ENCODE measurements around the gene DPH2. TPM values are rescaled to one million over a fixed set of nuclear protein-coding genes. Genes with fewer than 3 reads are reported as not detected.

Gene DPH2
- total RNA-seq, 2 experiments from 2014 or later: 25.2 to 30.5 TPM

GRCh38 chr1:43970502-43970901 is 692 bp downstream of the DPH2 start:
- DNase-seq: no peak
- peak overlapping the region; percentile 86 for H3K4me3 Mint-ChIP-seq
- no peaks in the 10 kb centered on the region for H3K9me3 Mint-ChIP-seq (ENCODE audit: low read depth)
- H3K27me3 Mint-ChIP-seq: no peaks in the 10 kb centered on the region
- H3K4me1 Mint-ChIP-seq: peaks cover 24% of the 10 kb centered on the region
- no peak for ATAC-seq
- POLR2A ChIA-PET: no interaction called here
- peaks cover 30% of the 10 kb centered on the region for H3K36me3 Mint-ChIP-seq (ENCODE audit: low read depth)
- intact Hi-C loops (cut with DNase I, micrococcal nuclease): loop anchor here (5.0 kb wide), 5 partner anchors 323 to 1522 kb away; partner anchors contain the start of genes ELOVL1 (in 1 of the 2), MED8 (in 1 of the 2), SZT2 (in 1 of the 2) and TESK2 (in 1 of the 2)
- CTCF ChIA-PET: interaction anchor here (0.6 to 1.1 kb wide), 4 partner anchors 23 to 264 kb away, joined by 4 to 5 read pairs (median 4); no protein-coding TSS in a partner anchor
- H3K27ac Mint-ChIP-seq: peak overlapping the region; percentile 66

GRCh38 chr1:43970911-43971310 is 1.1 kb downstream of the DPH2 start:
- intact Hi-C loops (cut with DNase I, micrococcal nuclease): loop anchor here (5.0 kb wide), 5 partner anchors 324 to 1521 kb away; partner anchors contain the start of genes ELOVL1 (in 1 of the 2), MED8 (in 1 of the 2), SZT2 (in 1 of the 2) and TESK2 (in 1 of the 2)
- H3K27me3 Mint-ChIP-seq: no peaks in the 10 kb centered on the region
- ATAC-seq (no peak), DNase-seq (no peak)
- ChIA-PET POLR2A (no interaction called here), CTCF (interaction anchor here (0.6 to 1.1 kb wide), 3 partner anchors 24 to 208 kb away, joined by 4 to 5 read pairs (median 5); no protein-coding TSS in a partner anchor)
- H3K36me3 Mint-ChIP-seq (ENCODE audit: low read depth): peaks cover 30% of the 10 kb centered on the region
- no peaks in the 10 kb centered on the region for H3K9me3 Mint-ChIP-seq (ENCODE audit: low read depth)
- peaks cover 26% of the 10 kb centered on the region for H3K4me1 Mint-ChIP-seq
- peak overlapping the region; percentile 66 for H3K27ac Mint-ChIP-seq
- H3K4me3 Mint-ChIP-seq: peak overlapping the region; percentile 86

- ChIA-PET CTCF (interaction anchor here (0.8 to 1.1 kb wide), 2 partner anchors 24 to 208 kb away, joined by 4 to 5 read pairs; no protein-coding TSS in a partner anchor), POLR2A (interaction anchor here (1.3 kb wide), 1 partner anchor 24 kb away, joined by 5 read pairs; no protein-coding TSS in a partner anchor)
- Mint-ChIP-seq H3K36me3 (ENCODE audit: low read depth) (peaks cover 35% of the 10 kb centered on the region), H3K4me1 (peaks cover 32% of the 10 kb centered on the region), H3K27me3 (no peaks in the 10 kb centered on the region), H3K9me3 (ENCODE audit: low read depth) (no peaks in the 10 kb centered on the region), H3K4me3 (peak overlapping the region; percentile 86), H3K27ac (no peak overlapping the region)
- DNase-seq (no peak), ATAC-seq (no peak)
- intact Hi-C loops (cut with DNase I, micrococcal nuclease): loop anchor here (5.0 kb wide), 5 partner anchors 324 to 1521 kb away; partner anchors contain the start of genes ELOVL1 (in 1 of the 2), MED8 (in 1 of the 2), SZT2 (in 1 of the 2) and TESK2 (in 1 of the 2)
Observed at GRCh38 chr1:43971336-43971980, 1.6 kb downstream of the DPH2 start.

GRCh38 chr1:43973981-43974442 is 4.2 kb downstream of the DPH2 start:
- peaks cover 56% of the 10 kb centered on the region for H3K36me3 Mint-ChIP-seq (ENCODE audit: low read depth)
- H3K9me3 Mint-ChIP-seq (ENCODE audit: low read depth): no peaks in the 10 kb centered on the region
- peaks cover 54% of the 10 kb centered on the region for H3K4me1 Mint-ChIP-seq
- peak overlapping the region; percentile 88 for H3K27ac Mint-ChIP-seq
- intact Hi-C loops (cut with DNase I, micrococcal nuclease): loop anchor here (1.0 to 5.0 kb wide), 13 partner anchors 17 to 1518 kb away; partner anchors contain the start of genes CCDC24 (in 2 of the 2), IPO13 (in 2 of the 2), CFAP57 (in 1 of the 2) and EBNA1BP2 (in 1 of the 2)
- DNase-seq (no peak), ATAC-seq (no peak)
- ChIA-PET CTCF (interaction anchor here (0.5 to 1.1 kb wide), 2 partner anchors 25 to 344 kb away, joined by 3 read pairs; no protein-coding TSS in a partner anchor), POLR2A (no interaction called here)
- peak overlapping the region; percentile 81 for H3K4me3 Mint-ChIP-seq
- H3K27me3 Mint-ChIP-seq: no peaks in the 10 kb centered on the region

GRCh38 chr1:43974443-43975248 is 4.8 kb downstream of the DPH2 start, which contains the start of gene ATP6V0B:
Gene ATP6V0B (plus strand): TSS chr1:43974960. CDS start chr1:43975041, 81 bp downstream.
- intact Hi-C loops (cut with DNase I, micrococcal nuclease): loop anchor here (1.0 to 5.0 kb wide), 15 partner anchors 16 to 1518 kb away; partner anchors contain the start of genes CCDC24 (in 2 of the 2), IPO13 (in 2 of the 2), CFAP57 (in 1 of the 2) and DMAP1 (in 1 of the 2)
- ATAC-seq: peak; percentile 76
- peak; percentile 99 for DNase-seq
- Mint-ChIP-seq H3K4me1 (peaks cover 48% of the 10 kb centered on the region), H3K9me3 (ENCODE audit: low read depth) (no peaks in the 10 kb centered on the region), H3K27ac (peak within 1 kb of the TSS; percentile 88), H3K4me3 (peak within 1 kb of the TSS; percentile 81), H3K27me3 (no peaks in the 10 kb centered on the region), H3K36me3 (ENCODE audit: low read depth) (peaks cover 57% of the 10 kb centered on the region)
- CTCF ChIA-PET: interaction anchor here (0.5 to 1.5 kb wide), 5 partner anchors 24 to 445 kb away, joined by 3 to 6 read pairs (median 3); no protein-coding TSS in a partner anchor
- POLR2A ChIA-PET: interaction anchor here (0.7 to 0.9 kb wide), 2 partner anchors 10 to 325 kb away, joined by 3 read pairs; partner anchors contain the start of gene KDM4A

- peaks cover 57% of the 10 kb centered on the region for H3K36me3 Mint-ChIP-seq (ENCODE audit: low read depth)
- DNase-seq: peak; percentile 45
- POLR2A ChIA-PET: interaction anchor here (0.6 to 0.9 kb wide), 3 partner anchors 11 to 325 kb away, joined by 3 read pairs; partner anchors contain the start of gene KDM4A
- ATAC-seq: peak; percentile 3
- CTCF ChIA-PET: interaction anchor here (1.0 to 1.5 kb wide), 5 partner anchors 29 to 445 kb away, joined by 3 to 6 read pairs (median 4); partner anchors contain the start of genes ARTN and IPO13
- H3K27ac Mint-ChIP-seq: peak overlapping the region; percentile 63
- H3K4me1 Mint-ChIP-seq: peaks cover 50% of the 10 kb centered on the region
- no peaks in the 10 kb centered on the region for H3K9me3 Mint-ChIP-seq (ENCODE audit: low read depth)
- peaks cover 2% of the 10 kb centered on the region for H3K27me3 Mint-ChIP-seq
- intact Hi-C loops (cut with DNase I, micrococcal nuclease): loop anchor here (2.0 to 5.0 kb wide), 3 partner anchors 15 to 523 kb away; partner anchors contain the start of genes CCDC24 (in 1 of the 2), DMAP1 (in 1 of the 2) and HYI (in 1 of the 2)
- peak overlapping the region; percentile 81 for H3K4me3 Mint-ChIP-seq
Observed at GRCh38 chr1:43975249-43975961, 5.6 kb downstream of the DPH2 start.

GRCh38 chr1:43976045-43976444 is 6.2 kb downstream of the DPH2 start:
- H3K9me3 Mint-ChIP-seq (ENCODE audit: low read depth): no peaks in the 10 kb centered on the region
- H3K27ac Mint-ChIP-seq: peak overlapping the region; percentile 16
- ChIA-PET CTCF (interaction anchor here (1.1 to 1.4 kb wide), 3 partner anchors 29 to 72 kb away, joined by 3 to 6 read pairs (median 4); partner anchors contain the start of genes ARTN and IPO13), POLR2A (interaction anchor here (0.6 kb wide), 1 partner anchor 16 kb away, joined by 3 read pairs; no protein-coding TSS in a partner anchor)
- peaks cover 49% of the 10 kb centered on the region for H3K4me1 Mint-ChIP-seq
- H3K27me3 Mint-ChIP-seq: peaks cover 5% of the 10 kb centered on the region
- intact Hi-C loops (cut with DNase I, micrococcal nuclease): loop anchor here in 1 of 2 experiments (5.0 kb wide), 2 partner anchors 236 to 524 kb away; partner anchors contain the start of genes DMAP1 and HYI
- no peak for DNase-seq
- no peak for ATAC-seq
- H3K4me3 Mint-ChIP-seq: peak overlapping the region; percentile 81
- peaks cover 59% of the 10 kb centered on the region for H3K36me3 Mint-ChIP-seq (ENCODE audit: low read depth)

- peaks cover 46% of the 10 kb centered on the region for H3K4me1 Mint-ChIP-seq
- H3K36me3 Mint-ChIP-seq (ENCODE audit: low read depth): peaks cover 56% of the 10 kb centered on the region
- POLR2A ChIA-PET: no interaction called here
Observed at GRCh38 chr1:43976890-43977289, 7.1 kb downstream of the DPH2 start.

GRCh38 chr1:43977376-43978263 is 7.8 kb downstream of the DPH2 start:
- peaks cover 5% of the 10 kb centered on the region for H3K27me3 Mint-ChIP-seq
- peaks cover 46% of the 10 kb centered on the region for H3K4me1 Mint-ChIP-seq
- ATAC-seq (no peak), DNase-seq (no peak)
- H3K4me3 Mint-ChIP-seq: peak overlapping the region; percentile 74
- peaks cover 50% of the 10 kb centered on the region for H3K36me3 Mint-ChIP-seq (ENCODE audit: low read depth)
- CTCF ChIA-PET: interaction anchor here (0.6 to 1.3 kb wide), 4 partner anchors 27 to 70 kb away, joined by 3 to 5 read pairs (median 4); no protein-coding TSS in a partner anchor
- intact Hi-C loops (cut with DNase I, micrococcal nuclease): loop anchor here in 1 of 2 experiments (5.0 kb wide), 2 partner anchors 235 to 525 kb away; partner anchors contain the start of genes DMAP1 and HYI
- POLR2A ChIA-PET: interaction anchor here (0.6 kb wide), 1 partner anchor 51 kb away, joined by 5 read pairs; no protein-coding TSS in a partner anchor
- no peaks in the 10 kb centered on the region for H3K9me3 Mint-ChIP-seq (ENCODE audit: low read depth)
- H3K27ac Mint-ChIP-seq: no peak overlapping the region

More at GRCh38 chr1:43976890-43977289, 7.1 kb downstream of the DPH2 start:
- peak overlapping the region; percentile 3 for H3K4me3 Mint-ChIP-seq
- no peak overlapping the region for H3K27ac Mint-ChIP-seq
- CTCF ChIA-PET: interaction anchor here (1.1 kb wide), 1 partner anchor 71 kb away, joined by 5 read pairs; no protein-coding TSS in a partner anchor
- ATAC-seq (no peak), DNase-seq (no peak)
- H3K9me3 Mint-ChIP-seq (ENCODE audit: low read depth): no peaks in the 10 kb centered on the region
- intact Hi-C loops (cut with DNase I, micrococcal nuclease): loop anchor here in 1 of 2 experiments (5.0 kb wide), 2 partner anchors 235 to 525 kb away; partner anchors contain the start of genes DMAP1 and HYI
- peaks cover 5% of the 10 kb centered on the region for H3K27me3 Mint-ChIP-seq

Data from activated CD4-positive, alpha-beta T cell treated with anti-CD3 and anti-CD28 coated beads for 36 hours (primary cell).